HepG2 (cell line): Measurements from ENCODE around the gene MBOAT7. TPM values are rescaled to one million over a fixed set of nuclear protein-coding genes. Genes with fewer than 3 reads are reported as not detected.

Experiments
- ATAC-seq: fragments of 200-7000 bp; cut with Tn5 transposase; 3 replicates; pipeline ENCODE4 v1.9.1; 2020; ENCODE audit warnings: mild to moderate bottlenecking, moderate library complexity
- BruUV-seq: library from RNA; stranded (reverse); fragments of 400-500 nt; replicated peaks from 2 replicates; lab custom pipeline; 2021; lab: Mats Ljungman, UMichigan
- CTCF ChIA-PET: fragments of 300-600 bp; formaldehyde crosslinking; extraction: SDS; loops from one replicate; lab custom pipeline; 2021; ENCODE audit warnings: low total read pairs, inconsistent platforms, low intra/inter-chr PET ratio; lab: Yijun Ruan, JAX
- POLR2A ChIA-PET: fragments of 350-600 bp; sonication (Branson Sonifier 250); formaldehyde crosslinking; loops from one replicate; lab custom pipeline; 2020; ENCODE audit warnings: antibody characterized with exemption, inconsistent platforms; lab: Yijun Ruan, JAX
- DNase-seq: peaks from one replicate; pipeline ENCODE4 v3.0.0-alpha.2; 2015; ENCODE audit warnings: low spot score
- FAIRE-seq: peaks from 3 replicates; lab custom pipeline; 2011; peaks lifted over from hg19 to GRCh38; lab: Jason Lieb, UNC
- H2AFZ ChIP-seq: one replicate; pipeline ENCODE4 v1.6.1; 2011; ENCODE audit warnings: low read length, inconsistent platforms
- H3K27ac ChIP-seq: fragments of 300-600 bp; 3 replicates; pipeline ENCODE4 v1.8.0; 2011; ENCODE audit warnings: mixed run types, mild to moderate bottlenecking, mixed read lengths, low read length, inconsistent platforms; ENCODE audit not compliant: insufficient read depth; ENCODE audit errors: extremely low read length
- H3K27me3 ChIP-seq, 2 experiments: fragments of 200-600 bp in 1 of 2; 2 replicates in 1 of 2; 3 replicates in 1 of 2; pipeline versions ENCODE4 v1.6.0 to v1.8.0; 2011; ENCODE audit warnings: low read length in 2 of 2, mild to moderate bottlenecking in 2 of 2, moderate library complexity in 2 of 2, inconsistent platforms in 1 of 2; ENCODE audit not compliant: insufficient read depth in 2 of 2, control insufficient read depth in 1 of 2
- H3K36me3 ChIP-seq, 2 experiments: fragments of 200-600 bp in 1 of 2; replicated peaks in 1 of 2; 2 replicates in 1 of 2; 3 replicates in 1 of 2; pipeline versions ENCODE4 v1.5.1 to v1.8.0; 2011; ENCODE audit warnings: low read length in 2 of 2, inconsistent platforms in 1 of 2; ENCODE audit not compliant: insufficient read depth in 2 of 2, control insufficient read depth in 1 of 2
- H3K4me1 ChIP-seq: 2 replicates; pipeline ENCODE4 v1.5.1; 2012; ENCODE audit warnings: low read length, inconsistent platforms; ENCODE audit not compliant: insufficient read depth
- H3K4me2 ChIP-seq: 2 replicates; pipeline ENCODE4 v1.6.0; 2011; ENCODE audit warnings: low read depth, low read length, inconsistent platforms
- H3K4me3 ChIP-seq, 3 experiments: fragments of 200-600 bp in 1 of 3; sonication (generic), shearing (Covaris generic) in 1 of 3; replicated peaks in 1 of 3; 2 replicates each; pipeline ENCODE4 v1.5.1; 2011 to 2016; ENCODE audit warnings: low read length in 3 of 3, inconsistent platforms in 2 of 3, low read depth in 2 of 3, mild to moderate bottlenecking in 2 of 3, control low read depth in 1 of 3, mixed read lengths in 1 of 3; ENCODE audit not compliant: insufficient read depth in 1 of 3
- H3K79me2 ChIP-seq: one replicate; pipeline ENCODE4 v1.6.1; 2011; ENCODE audit warnings: low read length, inconsistent platforms; ENCODE audit not compliant: insufficient read depth
- H3K9ac ChIP-seq: 2 replicates; pipeline ENCODE4 v1.6.0; 2011; ENCODE audit warnings: mild to moderate bottlenecking, low read depth, low read length, inconsistent platforms; ENCODE audit not compliant: insufficient read depth
- H3K9me3 ChIP-seq: 2 replicates; pipeline ENCODE4 v1.5.1; 2012; ENCODE audit warnings: mild to moderate bottlenecking, low read length
- H4K20me1 ChIP-seq: 2 replicates; pipeline ENCODE4 v1.6.0; 2011; ENCODE audit warnings: inconsistent platforms, mild to moderate bottlenecking, low read length, moderate library complexity; ENCODE audit not compliant: insufficient read depth
- CCAR2 ChIP-seq: fragments of 200-400 bp; formaldehyde crosslinking; optimal IDR thresholded peaks from 2 replicates; pipeline ENCODE3; 2018; ENCODE audit warnings: low read depth, mild to moderate bottlenecking, low read length, moderate library complexity
- CHCHD3 ChIP-seq: sonication (generic); formaldehyde crosslinking; IDR thresholded peaks from 2 replicates; pipeline ENCODE4 v1.8.0; 2022; ENCODE audit warnings: mild to moderate bottlenecking, missing genetic modification reagents, moderate library complexity
- FOXC1 ChIP-seq: sonication (generic); formaldehyde crosslinking; IDR thresholded peaks from 2 replicates; pipeline ENCODE4 v1.8.0; 2022; ENCODE audit warnings: mild to moderate bottlenecking, missing genetic modification reagents, borderline replicate concordance
- FOXO4 ChIP-seq: sonication (generic); formaldehyde crosslinking; conservative IDR thresholded peaks from 2 replicates; pipeline ENCODE4 v1.8.1; 2023; ENCODE audit warnings: missing genetic modification reagents
- HOXA5 ChIP-seq: sonication (generic); formaldehyde crosslinking; IDR thresholded peaks from 2 replicates; pipeline ENCODE4 v1.4.0; 2020; ENCODE audit warnings: missing genetic modification reagents
- PCBP2 ChIP-seq: fragments of 200-400 bp; formaldehyde crosslinking; optimal IDR thresholded peaks from 2 replicates; pipeline ENCODE3; 2018; ENCODE audit warnings: low read length, low read depth; ENCODE audit not compliant: poor library complexity, severe bottlenecking
- PREB ChIP-seq: sonication (generic); formaldehyde crosslinking; IDR thresholded peaks from 2 replicates; pipeline ENCODE4 v1.4.0; 2020; ENCODE audit warnings: missing genetic modification reagents
- RORA ChIP-seq: sonication (generic); formaldehyde crosslinking; IDR thresholded peaks from 2 replicates; pipeline ENCODE4 v1.5.0; 2020; ENCODE audit warnings: mild to moderate bottlenecking, missing genetic modification reagents, moderate library complexity
- U2AF2 ChIP-seq: fragments of 200-400 bp; formaldehyde crosslinking; IDR thresholded peaks from 2 replicates; pipeline ENCODE4 v1.6.1; 2017; ENCODE audit warnings: low read depth, mild to moderate bottlenecking, low read length
- YEATS4 ChIP-seq: sonication (generic); formaldehyde crosslinking; IDR thresholded peaks from 2 replicates; pipeline ENCODE4 v1.4.0; 2020; ENCODE audit warnings: missing genetic modification reagents, borderline replicate concordance
- ZNF276 ChIP-seq: sonication (generic); formaldehyde crosslinking; IDR thresholded peaks from 2 replicates; pipeline ENCODE4 v1.4.0; 2020; ENCODE audit warnings: mild to moderate bottlenecking, low read depth, missing genetic modification reagents
- ZNF574 ChIP-seq: sonication (generic); formaldehyde crosslinking; IDR thresholded peaks from 2 replicates; pipeline ENCODE4 v1.4.0; 2020; ENCODE audit warnings: missing genetic modification reagents
- ZNF776 ChIP-seq: sonication (generic); formaldehyde crosslinking; IDR thresholded peaks from 2 replicates; pipeline ENCODE4 v1.4.0; 2020; ENCODE audit warnings: mild to moderate bottlenecking, missing genetic modification reagents
- ZUFSP ChIP-seq: sonication (generic); formaldehyde crosslinking; IDR thresholded peaks from 2 replicates; pipeline ENCODE4 v1.9.0; 2021; ENCODE audit warnings: missing genetic modification reagents, mild to moderate bottlenecking, borderline replicate concordance
- WGBS: methylation state at CpG from one replicate; pipeline ENCODE4 v1.1.6; 2017; ENCODE audit warnings: low lambda C conversion rate; 5-methylcytosine and 5-hydroxymethylcytosine counted together
- in situ Hi-C: cut with HindIII; loops from 2 replicates; pipeline ENCODE4 v1.10.0; 2017; ENCODE audit warnings: low pct_unique_long_range_greater_than_20kb; ENCODE audit not compliant: extremely low pct_ligation_motif_present
- intact Hi-C: fragments of 100-400 bp; cut with micrococcal nuclease; formaldehyde crosslinking; loops from one replicate; pipeline ENCODE4 v1.10.0; 2022; ENCODE audit not compliant: unreplicated experiment
- polyA plus RNA-seq, 8 experiments: library from polyadenylated mRNA; depleted of rRNA in 3 of 8; stranded (reverse) in 7 of 8; unstranded in 1 of 8; fragments of >200 nt; fragmentation: Illumina TruSeq in 4 of 8; extraction: Trizol in 4 of 8; gene quantifications; 2 replicates each; pipeline versions ENCODE4 v1.2.1 to v1.2.3, GENCODE V29; 2011 to 2016; ENCODE audit warnings: low read depth in 4 of 8, missing spikeins in 1 of 8, mixed read lengths in 1 of 8; ENCODE audit not compliant: insufficient read depth in 1 of 8
- total RNA-seq, 5 experiments: library from RNA; depleted of rRNA; stranded (reverse); fragments of >200 nt; fragmentation: Illumina TruSeq; extraction: Trizol; gene quantifications; 2 replicates each; pipeline ENCODE4 v1.2.3, GENCODE V29; 2016; ENCODE audit warnings: low read depth in 1 of 5

MBOAT7 gene
- total and polyA plus RNA-seq, 2 of the 13 experiments (the other 11 are each of a cell fraction or from before 2014, with no cell fraction given) = 22.2 to 25.5 TPM

GRCh38 chr19:54133312-54133956 lies 55.9 kb downstream of the MBOAT7 start:
- DNase-seq (peak; percentile 84), FAIRE-seq (no peak), ATAC-seq (peak; percentile 21; the same call in 1 of the 3 replicates)
- BruUV-seq = no TSS peak
- Histone ChIP-seq H3K4me3 (no peak overlapping the region), H2AFZ (no peak overlapping the region), H3K36me3 (peaks cover 2 to 12% of the 10 kb centered on the region in 2 experiments; a peak in 1 of 5 replicates), H3K4me2 (no peak overlapping the region), H3K4me1 (peaks cover 13% of the 10 kb centered on the region), H3K27ac (no peak overlapping the region), H3K9me3 (peaks cover 5% of the 10 kb centered on the region), H4K20me1 (0 out of 2 replicates have a peak, but pooled peaks cover under 1% of the 10 kb centered on the region), H3K9ac (no peak overlapping the region), H3K79me2 (peaks cover under 1% of the 10 kb centered on the region), H3K27me3 (no peaks in the 10 kb centered on the region; a peak in 1 of 5 replicates)
- 83% methylated on average over 3 of the region's 10 CpGs for WGBS
- in situ Hi-C loops = no loop called here
- intact Hi-C loops = no loop called here
- POLR2A ChIA-PET = no interaction called here
- CTCF ChIA-PET = no interaction called here
- TF ChIP-seq PCBP2 (peak; percentile 100), RORA (CRISPR knock-in tag) (no peak), PREB (CRISPR knock-in tag) (no peak), U2AF2 (no peak), CHCHD3 (CRISPR knock-in tag) (no peak), CCAR2 (peak; percentile 87), FOXC1 (CRISPR knock-in tag) (no peak), ZNF276 (CRISPR knock-in tag) (no peak), ZNF776 (no peak), HOXA5 (CRISPR knock-in tag) (no peak), ZNF574 (CRISPR knock-in tag) (no peak), FOXO4 (CRISPR knock-in tag) (no peak), ZUFSP (CRISPR knock-in tag) (no peak), YEATS4 (CRISPR knock-in tag) (no peak)
